ENCODE data around the gene USP33.
"Not testable (repeated sequence)": the region's sequence is repeated elsewhere in the genome, so short reads cannot be mapped to it uniquely, and the experiment has no call there.

DNA sequence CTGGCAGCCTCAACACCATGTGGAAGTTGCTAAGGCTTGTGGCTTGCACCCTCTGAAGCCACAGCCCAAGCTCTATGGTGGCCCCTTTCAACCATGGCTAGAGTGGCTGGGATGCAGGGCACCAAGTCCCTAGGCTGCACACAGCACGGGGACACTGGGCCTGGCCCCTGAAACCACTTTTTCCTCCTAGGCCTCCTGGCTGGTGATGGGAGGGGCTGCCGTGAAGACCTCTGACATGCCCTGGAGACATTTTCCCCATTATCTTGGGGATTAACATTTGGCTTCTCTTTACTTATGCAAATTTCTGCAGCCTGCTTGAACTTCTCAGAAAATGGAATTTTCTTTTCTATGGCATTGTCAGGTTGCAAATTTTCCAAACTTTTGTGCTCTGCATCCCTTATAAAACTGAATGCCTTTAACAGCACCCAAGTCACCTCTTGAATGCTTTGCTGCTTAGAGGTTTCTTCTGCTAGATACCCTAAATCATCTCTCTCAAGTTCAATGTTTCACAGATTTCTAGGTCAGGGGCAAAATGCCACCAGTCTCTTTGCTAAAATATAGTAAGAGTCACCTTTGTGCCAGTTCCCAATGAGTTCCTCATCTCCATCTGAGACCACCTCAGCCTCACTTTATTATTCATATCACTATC lies 26.6 kb upstream of the USP33 start:
- not testable (repeated sequence) for TF ChIP-seq POLR2A (IDR thresholded peaks at IDR 0.05; ENCODE audit: low read depth, low read length); POLR2AphosphoS5 (IDR thresholded peaks at IDR 0.05; ENCODE audit: low read depth, low read length); PAX5 (IDR thresholded peaks at IDR 0.05; ENCODE audit: insufficient read depth, low read length, severe bottlenecking); TAF1 (IDR thresholded peaks at IDR 0.05; ENCODE audit: low read depth, low read length); SPI1 (IDR thresholded peaks at IDR 0.05; ENCODE audit: low read depth, low read length); POU2F2 (IDR thresholded peaks at IDR 0.05; ENCODE audit: low read depth, low read length)
